Parathyroid adenoma (tissue), 2 donors: Measurements from ENCODE around the gene NFIB.

Experiments used
- H2AFZ ChIP-seq: fragments of 300-600 bp; sonication (generic); one replicate; pipeline ENCODE4 v1.7.0; 2017; ENCODE audit warnings: antibody characterized with exemption, mild to moderate bottlenecking
- H3K27ac ChIP-seq: fragments of 300-600 bp; sonication (generic); one replicate; pipeline ENCODE4 v1.7.0; 2017
- H3K27me3 ChIP-seq: fragments of 300-600 bp; sonication (generic); one replicate; pipeline ENCODE4 v1.7.0; 2017; ENCODE audit warnings: low read length; ENCODE audit not compliant: control insufficient read depth, insufficient read depth
- H3K36me3 ChIP-seq: fragments of 300-600 bp; sonication (generic); one replicate; pipeline ENCODE4 v1.7.0; 2017; ENCODE audit warnings: low read length; ENCODE audit not compliant: control insufficient read depth, insufficient read depth
- H3K4me1 ChIP-seq: fragments of 300-600 bp; sonication (generic); one replicate; pipeline ENCODE4 v1.7.0; 2017; ENCODE audit warnings: control low read depth
- H3K4me2 ChIP-seq: fragments of 300-600 bp; sonication (generic); one replicate; pipeline ENCODE4 v1.7.0; 2017; ENCODE audit warnings: low read length
- H3K4me3 ChIP-seq: fragments of 300-600 bp; sonication (generic); one replicate; pipeline ENCODE4 v1.7.0; 2017; ENCODE audit warnings: low read depth, low read length
- H3K79me2 ChIP-seq: fragments of 300-600 bp; sonication (generic); one replicate; pipeline ENCODE4 v1.7.0; 2017; ENCODE audit warnings: control low read depth
- H3K9ac ChIP-seq: fragments of 300-600 bp; sonication (generic); one replicate; pipeline ENCODE4 v1.7.0; 2017; ENCODE audit warnings: mild to moderate bottlenecking
- H3K9me3 ChIP-seq: fragments of 300-600 bp; sonication (generic); one replicate; pipeline ENCODE4 v1.7.0; 2017; ENCODE audit warnings: low read length; ENCODE audit not compliant: control insufficient read depth
- CTCF ChIP-seq: fragments of 300-600 bp; sonication (generic); IDR thresholded peaks from one replicate; pipeline ENCODE4 v1.7.0; 2017; ENCODE audit warnings: antibody characterized with exemption, mild to moderate bottlenecking
- donor health status: primary hyperparathyroidism.

Gene NFIB

GRCh38 chr9:14313951-14314423 lies at the start of gene NFIB:
Gene NFIB, minus strand, starts transcription at chr9:14314141. Its CDS starts 630 bp downstream, at chr9:14313511.
- peaks cover 4% of the 10 kb centered on the region for H3K27me3 ChIP-seq
- no peaks in the 10 kb centered on the region for H3K4me1 ChIP-seq
- peak within 1 kb of the TSS; percentile 76 for H2AFZ ChIP-seq
- peak within 1 kb of the TSS; percentile 65 for H3K4me3 ChIP-seq
- TF ChIP-seq CTCF, result no peak
- H3K9me3 ChIP-seq, result no peaks in the 10 kb centered on the region
- H3K9ac ChIP-seq, result no peak within 1 kb of the TSS
- H3K36me3 ChIP-seq, result no peaks in the 10 kb centered on the region
- no peaks in the 10 kb centered on the region for H3K79me2 ChIP-seq
- H3K27ac ChIP-seq, result peak within 1 kb of the TSS; percentile 66
- H3K4me2 ChIP-seq, result peak within 1 kb of the TSS; percentile 85

- no peaks in the 10 kb centered on the region for H3K27me3 ChIP-seq
- TF ChIP-seq CTCF, result no peak
- no peaks in the 10 kb centered on the region for H3K79me2 ChIP-seq
- no peak overlapping the region for H2AFZ ChIP-seq
- H3K36me3 ChIP-seq, result no peaks in the 10 kb centered on the region
- H3K4me3 ChIP-seq, result no peak overlapping the region
- no peaks in the 10 kb centered on the region for H3K4me1 ChIP-seq
- H3K27ac ChIP-seq, result no peak overlapping the region
- H3K9me3 ChIP-seq, result no peaks in the 10 kb centered on the region
- H3K9ac ChIP-seq, result no peak overlapping the region
- no peak overlapping the region for H3K4me2 ChIP-seq
These were observed 48.2 kb upstream of the NFIB start for GRCh38 chr9:14362175-14362574.

GRCh38 chr9:14361074-14361473 lies 47.1 kb upstream of the NFIB start:
- H2AFZ ChIP-seq, result no peak overlapping the region
- no peaks in the 10 kb centered on the region for H3K4me1 ChIP-seq
- no peaks in the 10 kb centered on the region for H3K27me3 ChIP-seq
- no peak overlapping the region for H3K4me3 ChIP-seq
- no peaks in the 10 kb centered on the region for H3K9me3 ChIP-seq
- H3K79me2 ChIP-seq, result no peaks in the 10 kb centered on the region
- no peak for TF ChIP-seq CTCF
- no peaks in the 10 kb centered on the region for H3K36me3 ChIP-seq
- no peak overlapping the region for H3K27ac ChIP-seq
- H3K9ac ChIP-seq, result no peak overlapping the region
- no peak overlapping the region for H3K4me2 ChIP-seq

GRCh38 chr9:14358523-14358922 lies 44.6 kb upstream of the NFIB start:
- no peak overlapping the region for H3K27ac ChIP-seq
- H3K27me3 ChIP-seq, result no peaks in the 10 kb centered on the region
- no peak overlapping the region for H3K9ac ChIP-seq
- no peaks in the 10 kb centered on the region for H3K79me2 ChIP-seq
- no peak overlapping the region for H2AFZ ChIP-seq
- H3K36me3 ChIP-seq, result no peaks in the 10 kb centered on the region
- no peaks in the 10 kb centered on the region for H3K9me3 ChIP-seq
- H3K4me1 ChIP-seq, result no peaks in the 10 kb centered on the region
- no peak overlapping the region for H3K4me2 ChIP-seq
- TF ChIP-seq CTCF, result no peak
- no peak overlapping the region for H3K4me3 ChIP-seq
